ENCODE data around the gene TNFAIP8L3.
A peak's percentile ranks its signal among the peaks of the same experiment; 100 is the strongest.

TNFAIP8L3 gene

GRCh38 chr15:51114437-51115119 lies 19.9 kb upstream of the TNFAIP8L3 start:
- no peak for DNase-seq

- no peak for DNase-seq
Measured at GRCh38 chr15:51112078-51112477, 17.4 kb upstream of the TNFAIP8L3 start.

- DNase-seq, result no peak
Measured at GRCh38 chr15:51111061-51111460, 16.4 kb upstream of the TNFAIP8L3 start.

GRCh38 chr15:51110171-51110570 lies 15.5 kb upstream of the TNFAIP8L3 start:
- no peak for DNase-seq

GRCh38 chr15:51108933-51109550 lies 14.3 kb upstream of the TNFAIP8L3 start:
- DNase-seq, result no peak

GRCh38 chr15:51107612-51108011 lies 12.9 kb upstream of the TNFAIP8L3 start:
- DNase-seq, result no peak

- DNase-seq, result no peak
Measured at GRCh38 chr15:51106481-51106880, 11.8 kb upstream of the TNFAIP8L3 start.

- DNase-seq, result no peak
Measured at GRCh38 chr15:51105430-51106016, 10.8 kb upstream of the TNFAIP8L3 start.

GRCh38 chr15:51104512-51104911 lies 9.8 kb upstream of the TNFAIP8L3 start:
- no peak for DNase-seq

- no peak for DNase-seq
Measured at GRCh38 chr15:51103330-51103729, 8.6 kb upstream of the TNFAIP8L3 start.

GRCh38 chr15:51100785-51101489 lies 6.2 kb upstream of the TNFAIP8L3 start:
- DNase-seq, result no peak

- DNase-seq, result no peak
Measured at GRCh38 chr15:51099185-51099584, 4.5 kb upstream of the TNFAIP8L3 start.

- no peak for DNase-seq
Measured at GRCh38 chr15:51098331-51098619, 3.6 kb upstream of the TNFAIP8L3 start.

GRCh38 chr15:51097553-51098330 lies 3.0 kb upstream of the TNFAIP8L3 start:
- DNase-seq, result no peak

- DNase-seq, result no peak
Measured at GRCh38 chr15:51096976-51097375, 2.3 kb upstream of the TNFAIP8L3 start.

GRCh38 chr15:51095681-51096331 lies 1.1 kb upstream of the TNFAIP8L3 start:
- DNase-seq, result no peak

GRCh38 chr15:51093839-51094605 lies 684 bp downstream of the TNFAIP8L3 start:
- peak in 1 of 6 experiments; percentile 1 for DNase-seq

- no peak for DNase-seq
Measured at GRCh38 chr15:51093488-51093838, 1.2 kb downstream of the TNFAIP8L3 start.

- DNase-seq, result no peak
Measured at GRCh38 chr15:51092480-51093040, 2.1 kb downstream of the TNFAIP8L3 start.

- no peak for DNase-seq
Measured at GRCh38 chr15:51090753-51091152, 4.0 kb downstream of the TNFAIP8L3 start.

GRCh38 chr15:51089699-51090453 lies 4.8 kb downstream of the TNFAIP8L3 start:
- DNase-seq, result no peak

Measured in stimulated activated naive CD4-positive, alpha-beta T cell (primary cell).